Effector CD4-positive, alpha-beta T cell (primary cell): Measurements from ENCODE around the gene USP28.
"Not testable (repeated sequence)": the region's sequence is repeated elsewhere in the genome, so short reads cannot be mapped to it uniquely, and the experiment has no call there.

Source experiments
- DNase-seq: peaks from one replicate; pipeline ENCODE4 v3.0.0-alpha.2; 2020
- total RNA-seq: gene quantifications from one replicate; lab custom pipeline; 2026; lab: John Stamatoyannopoulos, UW

The USP28 gene
- total RNA-seq = 12.0 reads per million, percentile 35 among the genes with 10 or more reads in this experiment

DNA sequence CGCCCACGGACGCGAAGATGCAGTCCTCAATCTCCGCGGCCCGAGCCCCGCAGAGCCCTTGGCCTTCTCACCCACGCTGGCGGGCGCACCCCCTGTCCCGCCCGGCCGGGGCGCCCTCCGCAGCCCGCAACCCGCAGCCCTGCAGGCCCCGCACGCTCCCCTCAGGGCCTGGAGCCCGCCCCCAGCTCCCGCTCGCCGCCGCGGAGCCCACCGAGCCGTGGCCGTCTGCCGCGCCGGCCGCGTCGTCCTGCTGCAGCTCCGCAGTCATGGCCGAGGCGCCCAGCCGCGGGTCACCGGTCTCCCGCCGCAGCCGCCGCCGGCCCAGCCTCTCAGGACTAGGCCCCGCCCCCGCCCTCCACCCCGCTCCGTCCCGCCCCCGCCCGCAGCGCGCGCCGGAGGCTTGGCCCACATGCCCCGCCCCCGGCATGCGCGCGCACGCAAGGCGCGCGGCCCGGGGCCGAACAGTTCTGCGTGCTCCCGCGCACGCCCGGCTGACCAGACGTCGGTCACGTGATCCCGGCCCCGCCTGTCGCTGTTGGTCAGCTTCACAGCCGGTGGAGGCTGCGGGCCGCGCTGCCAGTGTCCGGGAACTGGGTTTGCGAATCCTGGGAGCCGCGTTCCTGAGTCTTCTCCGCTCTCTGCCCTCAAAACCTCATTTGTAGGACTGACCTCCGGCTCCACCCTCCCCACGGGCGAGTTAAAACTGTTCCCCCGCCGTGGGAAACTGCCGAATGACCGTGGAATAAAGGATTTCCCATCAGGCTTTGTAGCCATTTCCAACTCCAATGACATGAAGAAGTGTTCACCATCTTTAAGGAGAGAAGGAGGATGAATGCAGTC lies at the start of gene USP28:
Gene USP28 (minus strand): TSS at position 339 of the 840 bp plus-strand sequence. CDS start 71 bp downstream, at position 268.
- DNase-seq = peak; percentile 62

DNA sequence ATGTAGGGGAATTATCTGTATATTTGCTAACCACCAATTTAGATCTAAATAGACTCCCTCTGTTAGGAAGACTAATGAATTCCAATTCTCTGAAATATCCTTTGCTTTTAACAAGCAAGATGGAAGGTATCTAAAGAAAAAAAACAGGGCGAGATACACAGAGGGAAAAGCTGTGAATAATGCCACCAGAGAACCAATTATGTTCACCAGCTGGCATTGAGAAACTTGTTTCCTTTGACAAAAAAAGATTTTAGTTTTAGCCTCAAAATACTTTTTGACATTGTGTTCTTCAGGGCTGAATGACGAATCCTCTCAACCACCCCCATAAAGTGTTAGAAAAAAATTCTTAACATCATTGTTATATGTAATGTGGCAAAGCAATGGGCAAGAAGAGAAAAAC lies 48.2 kb upstream of the USP28 start:
- no peak for DNase-seq

DNA sequence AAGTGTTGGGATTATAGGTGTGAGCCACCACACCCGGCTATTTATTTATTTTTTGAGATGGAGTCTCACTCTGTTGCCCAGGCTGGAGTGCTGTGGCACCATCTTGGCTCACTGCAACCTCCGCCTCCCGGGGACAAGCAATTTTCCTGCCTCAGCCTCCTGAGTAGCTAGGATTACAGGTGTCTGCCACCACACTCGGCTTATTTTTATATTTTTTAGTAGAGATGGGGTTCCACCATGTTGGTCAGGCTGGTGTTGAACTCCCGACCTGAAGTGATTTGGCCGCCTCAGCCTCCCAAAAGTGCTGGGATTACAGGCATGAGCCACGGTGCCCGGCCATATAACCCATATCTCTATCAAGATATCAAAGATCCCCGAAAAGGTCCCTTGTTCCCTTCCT lies 36.1 kb upstream of the USP28 start:
- not testable (repeated sequence) for DNase-seq

DNA sequence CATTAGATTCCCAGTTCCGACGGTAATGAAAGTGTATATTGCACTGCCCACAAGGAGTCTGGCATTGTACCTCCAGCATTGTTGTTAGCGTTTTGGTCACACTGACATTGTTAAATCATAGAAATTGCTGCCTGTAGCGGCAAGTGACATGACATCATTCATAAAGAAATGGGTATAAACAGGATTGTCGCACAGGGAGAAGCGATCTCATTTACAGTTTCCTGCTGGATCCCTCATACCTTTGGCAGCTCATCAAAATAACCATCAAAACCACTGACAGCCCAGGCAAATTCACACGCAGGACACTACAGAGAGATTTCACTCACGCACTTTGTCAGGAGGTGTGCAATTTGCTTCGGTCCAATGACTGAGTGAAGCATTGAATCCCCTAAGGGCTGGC lies 32.7 kb upstream of the USP28 start:
- DNase-seq = no peak

GRCh38 chr11:113907681-113908080 lies 32.3 kb upstream of the USP28 start:
- DNase-seq = no peak

GRCh38 chr11:113907152-113907551 lies 31.8 kb upstream of the USP28 start:
- DNase-seq = no peak

- no peak for DNase-seq
These were observed 31.1 kb upstream of the USP28 start for GRCh38 chr11:113906516-113906915.

DNA sequence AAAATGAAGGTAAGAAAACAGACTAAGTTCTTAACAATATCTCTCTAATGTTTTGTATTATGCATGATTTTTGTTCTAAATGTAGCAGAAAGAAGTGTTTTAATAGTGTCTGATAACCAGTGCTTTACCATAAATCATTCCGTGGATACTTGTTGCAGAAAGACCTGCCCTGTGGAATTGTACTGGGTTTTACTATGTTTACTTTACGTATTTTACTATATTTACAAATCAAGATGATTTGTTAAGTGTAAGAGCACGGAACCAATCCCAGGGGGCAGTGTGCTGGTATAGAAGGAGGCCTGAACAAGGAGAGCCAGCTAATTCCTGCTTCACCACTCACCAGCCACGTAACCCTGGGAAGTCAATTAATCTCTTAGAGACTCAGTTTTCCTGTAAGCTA lies 30.7 kb upstream of the USP28 start:
- DNase-seq = no peak

- no peak for DNase-seq
These were observed 29.2 kb upstream of the USP28 start, which contains the start of gene HTR3B for GRCh38 chr11:113904379-113905101. Gene HTR3B, plus strand, starts transcription at chr11:113904796. Its CDS starts 138 bp downstream, at chr11:113904934.

- DNase-seq = no peak
These were observed 25.8 kb upstream of the USP28 start for GRCh38 chr11:113901141-113901540.

- DNase-seq = peak; percentile 20
These were observed 20.9 kb upstream of the USP28 start for GRCh38 chr11:113896156-113896879.

DNA sequence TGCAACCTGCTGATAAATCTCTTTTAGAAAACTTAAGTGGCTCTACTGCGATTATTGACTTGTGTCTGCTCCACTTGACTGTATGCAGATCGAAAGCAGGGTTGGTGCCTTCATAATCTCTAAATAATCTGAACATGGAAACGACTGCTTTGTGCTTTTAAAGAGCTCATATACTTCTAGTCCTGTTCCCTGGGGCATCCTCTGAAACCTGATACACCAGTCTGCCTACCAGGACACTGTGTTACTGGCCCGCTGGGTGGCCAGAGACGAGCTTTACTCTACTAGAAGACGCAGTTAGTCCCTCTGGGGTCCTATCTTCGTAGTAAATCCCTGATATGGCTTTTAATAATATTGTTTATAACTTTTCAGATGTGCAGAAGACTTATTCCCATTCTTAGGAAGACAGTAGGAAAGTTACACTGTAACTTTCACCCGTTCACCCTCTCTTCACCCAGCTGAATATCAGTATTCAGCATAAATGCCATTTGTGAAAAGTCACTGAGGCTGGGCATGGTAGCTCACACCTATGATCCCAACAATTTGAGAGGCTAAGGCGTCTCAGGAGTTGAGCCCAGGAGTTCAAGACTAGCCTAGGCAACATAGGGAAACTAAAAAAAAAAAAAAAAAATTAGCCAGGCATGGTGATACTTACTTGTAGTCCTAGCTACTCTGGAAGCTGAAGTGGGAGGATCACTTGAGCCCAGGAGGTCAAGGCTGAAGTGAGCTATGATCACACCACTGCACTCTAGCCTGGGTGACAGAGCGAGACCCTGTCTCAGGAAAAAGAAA lies 20.2 kb upstream of the USP28 start:
- DNase-seq = no peak

GRCh38 chr11:113894421-113894996 lies 19.1 kb upstream of the USP28 start:
- DNase-seq = no peak

DNA sequence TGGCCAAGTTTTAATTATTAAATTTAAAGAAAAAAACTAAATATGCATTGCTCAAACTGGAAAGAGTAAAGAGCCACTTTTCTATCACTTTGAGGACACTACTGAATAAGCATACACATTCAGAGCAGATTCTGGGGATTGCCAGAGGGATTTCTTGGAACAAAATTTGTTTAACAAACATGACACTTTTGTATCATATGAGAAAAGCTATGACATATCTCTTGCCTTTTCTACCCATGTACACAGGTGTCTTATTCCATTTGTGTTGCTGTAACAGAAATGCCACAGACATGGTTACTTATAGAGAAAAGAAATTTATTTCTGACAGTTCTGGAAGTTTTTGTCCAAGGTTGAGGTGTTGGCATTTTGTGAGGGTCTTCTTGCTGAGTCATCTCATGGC lies 13.5 kb upstream of the USP28 start:
- no peak for DNase-seq

GRCh38 chr11:113885897-113886296 lies 10.5 kb upstream of the USP28 start:
- DNase-seq = no peak

- DNase-seq = no peak
These were observed 9.0 kb upstream of the USP28 start for GRCh38 chr11:113884361-113884836.

DNA sequence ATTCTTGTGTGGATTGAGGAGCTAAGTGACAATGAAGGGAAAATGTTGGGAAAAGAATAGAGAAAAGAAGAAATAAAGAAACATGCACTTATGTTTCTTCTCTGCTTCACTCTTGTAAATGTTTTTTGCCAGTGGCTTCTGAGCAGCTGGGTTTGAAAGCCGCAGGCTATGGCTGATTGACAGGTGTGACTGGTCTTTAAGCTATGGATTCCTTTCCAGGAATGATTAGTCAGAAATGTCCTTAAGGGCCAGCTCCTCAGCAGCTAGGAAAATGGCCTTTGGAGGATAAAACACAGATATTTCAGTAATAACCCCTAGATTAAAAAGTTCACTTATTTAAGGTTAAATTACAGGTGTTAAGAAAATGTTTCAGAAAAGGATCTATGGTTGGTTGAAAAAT lies 6.5 kb upstream of the USP28 start:
- no peak for DNase-seq

GRCh38 chr11:113880971-113881370 lies 5.6 kb upstream of the USP28 start:
- DNase-seq = no peak

DNA sequence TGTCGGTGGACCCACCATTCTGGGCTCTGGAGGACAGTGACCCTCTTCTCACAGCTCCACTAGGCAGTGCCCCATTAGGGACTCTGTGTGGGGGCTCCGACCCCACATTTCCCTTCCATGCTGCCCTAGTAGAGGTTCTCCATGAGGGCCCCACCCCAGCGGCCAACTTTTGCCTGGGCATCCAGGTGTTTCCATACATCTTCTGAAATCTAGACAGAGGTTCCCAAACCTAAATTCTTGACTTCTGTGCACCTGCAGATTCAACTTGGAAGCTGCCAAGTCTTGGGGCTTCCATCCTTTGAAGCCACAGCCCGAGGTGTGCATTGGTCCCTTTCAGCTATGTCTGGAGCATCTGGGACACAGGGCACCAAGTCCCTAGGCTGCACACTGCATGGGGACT lies 4.1 kb upstream of the USP28 start:
- DNase-seq = not testable (repeated sequence)

DNA sequence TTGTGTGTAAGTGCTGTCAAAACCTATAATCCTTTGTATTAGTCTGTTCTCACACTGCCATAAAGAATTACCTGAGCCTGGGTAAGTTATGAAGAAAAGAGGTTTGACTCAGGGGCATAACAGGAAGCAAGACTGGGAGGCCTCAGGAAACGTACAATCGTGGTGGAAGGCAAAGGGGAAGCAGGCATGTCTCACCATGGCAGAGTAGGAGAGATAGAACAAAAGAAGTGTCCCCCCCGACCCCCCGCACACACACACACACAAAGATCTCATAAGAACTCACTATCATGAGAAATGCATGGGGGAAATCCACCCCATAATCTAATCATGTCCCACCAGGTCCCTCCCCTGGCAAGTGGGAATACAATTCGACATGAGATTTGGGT lies 2.3 kb upstream of the USP28 start:
- DNase-seq = no peak

DNA sequence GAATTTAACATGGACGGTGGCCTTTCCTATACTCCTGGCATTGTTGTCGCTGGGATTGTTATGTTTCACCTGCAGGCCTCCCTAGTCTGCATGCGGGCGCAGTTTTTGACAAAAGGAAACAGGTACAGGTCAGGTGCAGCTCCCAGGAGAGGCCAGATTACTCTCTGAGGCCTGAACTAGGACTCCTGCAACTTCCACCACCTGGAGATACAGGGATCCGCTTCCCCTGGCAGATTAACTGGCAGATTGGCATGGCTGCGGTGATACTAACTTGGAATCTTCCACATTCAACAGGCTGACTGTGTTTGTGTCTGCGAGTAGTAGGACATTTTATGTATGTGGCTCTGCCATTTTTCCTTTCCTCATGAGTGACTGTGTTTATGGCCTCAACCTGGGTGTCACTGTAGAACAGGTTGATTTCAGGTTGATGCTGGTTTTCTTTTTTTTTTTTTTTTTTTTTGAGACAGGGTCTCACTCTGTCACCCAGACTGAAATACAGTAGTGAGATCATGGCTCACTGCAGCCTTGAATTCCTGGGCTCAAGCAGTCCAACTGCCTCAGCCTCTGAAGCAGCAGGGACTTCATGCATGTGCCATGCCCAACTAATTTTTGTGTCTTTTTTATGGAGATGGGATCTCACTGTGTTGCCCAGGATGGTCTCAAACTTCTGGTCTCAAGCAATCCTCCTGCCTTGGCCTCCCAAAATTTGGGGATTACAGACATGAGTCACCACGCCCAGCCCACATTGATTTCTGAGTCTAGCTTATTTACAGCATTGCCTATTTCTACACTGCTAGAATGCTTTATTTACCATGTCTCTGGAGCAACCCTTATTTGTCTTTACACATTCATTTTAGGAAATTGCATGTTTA lies 1.7 kb upstream of the USP28 start:
- DNase-seq = no peak
